AML-193 (cell line): ENCODE results near the gene INPP5D.
"Not testable (repeated sequence)": the region's sequence is repeated elsewhere in the genome, so short reads cannot be mapped to it uniquely, and the experiment has no call there.

Experiments
- DNase-seq, 2 experiments: peaks; one replicate each; lab custom pipeline; 2025; lab: John Stamatoyannopoulos, UW

The INPP5D gene

DNA sequence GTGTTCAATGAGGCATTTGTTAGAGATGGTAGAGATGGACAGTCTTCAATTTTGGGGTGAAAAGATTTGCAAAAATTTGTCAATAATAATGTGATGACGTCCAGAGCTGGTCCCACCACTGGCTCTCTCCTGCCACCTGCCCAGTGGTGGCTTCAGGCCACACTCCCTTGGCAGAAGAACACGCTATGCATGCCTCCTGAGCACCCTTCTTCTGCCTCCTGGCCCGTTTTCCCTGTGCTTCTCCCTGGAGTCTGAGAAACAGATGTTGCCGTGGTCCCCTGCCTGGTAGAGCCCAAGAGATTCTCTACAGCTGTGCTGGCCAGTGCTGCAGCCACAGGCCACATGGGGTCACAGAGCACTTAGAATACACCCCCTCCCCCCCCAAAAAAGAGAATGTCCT lies 33.6 kb downstream of the INPP5D start:
- DNase-seq: no peak

- DNase-seq: no peak
Observed at GRCh38 chr2:233094614-233095013, 34.5 kb downstream of the INPP5D start.

DNA sequence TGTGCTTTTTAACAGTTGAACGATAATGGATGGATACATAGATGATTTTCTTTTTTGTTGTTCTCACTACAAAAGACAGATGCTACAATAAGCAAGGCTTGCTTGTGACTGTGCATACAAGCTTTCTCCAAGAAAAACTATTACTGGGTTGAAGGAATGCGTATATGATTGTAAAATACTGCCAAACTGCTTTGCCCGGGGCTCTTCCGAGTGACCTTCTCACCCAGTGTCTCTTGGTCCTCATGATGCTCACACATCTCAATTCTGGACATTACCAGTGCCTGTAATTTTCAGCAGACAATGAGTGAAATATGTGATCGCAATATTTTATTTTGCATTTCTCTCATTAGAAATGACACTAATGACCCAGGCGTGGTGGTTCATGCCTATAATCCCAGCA lies 35.9 kb downstream of the INPP5D start:
- DNase-seq: no peak

DNA sequence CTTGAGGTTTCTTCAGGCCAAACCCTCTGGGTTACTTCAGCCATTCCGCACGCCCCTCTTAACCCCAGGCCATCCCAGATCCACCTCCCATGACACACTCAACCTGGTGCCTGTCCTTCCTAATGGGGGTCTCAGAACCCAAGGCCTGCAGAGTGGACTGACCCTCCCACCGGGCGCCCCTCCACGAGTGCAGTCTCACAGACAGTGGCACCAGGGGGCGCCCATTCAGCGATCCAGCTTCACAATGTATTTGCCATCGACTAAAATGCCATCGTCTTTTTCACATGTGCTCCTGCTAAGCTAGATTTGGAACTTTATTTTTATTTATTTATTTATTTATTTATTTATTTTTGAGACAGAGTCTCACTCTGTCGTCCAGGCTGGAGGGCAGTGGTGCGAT lies 38.5 kb downstream of the INPP5D start:
- no peak for DNase-seq

DNA sequence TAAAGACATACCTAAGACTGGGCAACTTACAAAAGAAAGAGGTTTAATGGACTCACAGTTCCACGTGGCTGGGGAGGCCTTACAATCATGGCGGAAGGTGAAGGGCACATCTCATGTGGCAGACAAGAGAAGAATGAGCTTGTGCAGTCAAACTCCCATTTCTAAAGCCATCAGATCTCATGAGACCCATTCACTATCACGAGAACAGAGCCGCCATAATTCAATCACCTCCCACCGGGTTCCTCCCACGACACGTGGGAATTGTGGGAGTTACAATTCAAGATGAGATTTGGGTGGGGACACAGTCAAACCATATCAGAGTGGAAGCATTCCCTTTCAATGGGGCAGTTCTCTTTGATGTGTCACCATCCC lies 39.7 kb downstream of the INPP5D start:
- not testable (repeated sequence) for DNase-seq

DNA sequence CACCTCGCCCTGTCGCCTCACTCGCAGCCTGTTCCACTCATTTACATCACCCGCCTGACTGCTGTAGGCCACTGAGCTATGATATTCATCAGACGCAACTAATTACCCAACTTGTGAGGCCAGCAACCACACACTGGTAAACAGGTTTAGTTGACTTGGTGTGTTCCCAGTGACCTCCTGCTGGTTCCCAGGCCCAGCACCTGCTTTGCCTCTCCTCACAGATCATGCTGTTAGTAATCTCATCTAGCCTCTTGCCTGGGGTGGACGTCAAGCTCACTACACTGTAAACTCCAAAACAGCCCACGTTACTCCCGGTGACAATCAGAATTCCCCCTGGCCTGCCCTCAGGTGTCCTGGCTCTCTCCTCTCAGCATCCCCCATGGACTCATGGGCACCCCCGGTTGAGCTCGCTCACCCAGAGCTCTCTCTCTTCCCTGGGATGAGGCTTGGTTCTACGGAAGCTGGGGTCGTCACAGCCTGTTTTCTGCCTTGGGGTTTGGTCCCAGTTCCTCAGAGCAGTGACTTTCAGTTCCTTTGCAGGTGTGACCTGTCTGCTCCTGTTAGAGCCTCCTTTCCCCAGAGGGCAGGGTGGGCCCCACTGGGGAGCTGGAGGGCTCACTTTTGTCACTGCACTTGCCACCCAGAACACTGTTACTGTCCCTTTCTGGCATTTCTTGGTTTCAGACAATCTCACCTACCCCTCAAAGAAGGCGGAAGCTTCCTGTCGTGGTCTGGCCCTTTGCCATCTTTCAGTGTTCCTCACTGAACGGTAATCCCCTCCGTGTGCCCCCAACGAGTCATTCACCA lies 40.3 kb downstream of the INPP5D start:
- no peak for DNase-seq

GRCh38 chr2:233101141-233101540 lies 41.0 kb downstream of the INPP5D start:
- no peak for DNase-seq

DNA sequence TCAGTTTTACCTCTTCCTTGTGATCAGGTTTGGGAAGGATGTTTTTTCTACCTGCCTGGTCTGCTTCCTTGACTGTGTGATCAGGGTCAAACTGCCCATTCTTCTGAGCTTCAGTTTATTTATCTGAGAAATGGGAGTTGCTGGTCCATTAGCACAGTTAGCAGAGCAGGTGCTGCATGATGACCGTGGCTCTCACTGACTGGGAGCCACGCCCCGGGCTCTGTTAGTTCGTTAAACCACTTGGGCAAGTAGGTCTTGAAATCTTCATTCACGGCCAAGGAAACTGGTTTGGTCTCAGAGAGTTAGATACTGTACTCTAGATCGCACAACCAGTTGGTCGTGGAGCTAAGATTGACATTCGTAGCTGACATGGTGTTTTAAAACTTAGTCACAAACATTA lies 41.7 kb downstream of the INPP5D start:
- no peak for DNase-seq

DNA sequence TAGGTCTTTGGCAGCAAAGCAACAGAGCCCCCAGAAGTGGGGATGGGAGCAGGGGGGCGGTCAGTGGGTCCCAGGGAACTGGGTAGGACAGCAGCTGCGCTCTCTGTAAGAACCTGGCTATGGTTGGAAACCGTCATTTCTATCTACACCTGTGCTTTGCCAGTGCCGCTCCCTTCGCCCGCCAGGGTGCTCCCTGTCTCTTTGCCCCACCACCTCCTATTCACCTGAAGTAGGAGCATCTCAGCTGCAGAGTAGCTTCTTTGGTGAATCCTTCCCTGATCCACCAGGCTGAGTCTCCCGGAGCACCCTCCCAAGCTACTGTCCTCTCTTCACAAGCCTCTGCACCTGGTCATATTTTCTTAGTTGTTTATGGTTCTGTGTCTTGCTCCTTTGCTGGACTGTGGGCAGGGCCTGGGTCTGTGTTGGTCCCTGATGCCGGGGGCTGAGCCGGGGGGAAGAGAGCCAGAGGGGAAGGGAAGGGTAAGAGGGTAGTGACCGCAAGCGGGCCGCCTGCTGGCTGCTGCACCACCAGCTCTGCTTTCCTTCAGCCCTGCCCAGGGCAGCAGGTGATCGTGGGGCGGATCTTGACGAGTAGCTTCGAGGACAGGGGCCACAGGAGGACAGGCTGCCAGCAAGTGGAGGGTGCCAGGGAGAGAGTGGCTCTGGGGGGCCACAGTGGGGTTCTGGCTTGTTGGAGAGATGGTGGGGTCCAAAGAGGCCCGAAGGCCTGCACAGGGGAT lies 45.2 kb downstream of the INPP5D start:
- no peak for DNase-seq

DNA sequence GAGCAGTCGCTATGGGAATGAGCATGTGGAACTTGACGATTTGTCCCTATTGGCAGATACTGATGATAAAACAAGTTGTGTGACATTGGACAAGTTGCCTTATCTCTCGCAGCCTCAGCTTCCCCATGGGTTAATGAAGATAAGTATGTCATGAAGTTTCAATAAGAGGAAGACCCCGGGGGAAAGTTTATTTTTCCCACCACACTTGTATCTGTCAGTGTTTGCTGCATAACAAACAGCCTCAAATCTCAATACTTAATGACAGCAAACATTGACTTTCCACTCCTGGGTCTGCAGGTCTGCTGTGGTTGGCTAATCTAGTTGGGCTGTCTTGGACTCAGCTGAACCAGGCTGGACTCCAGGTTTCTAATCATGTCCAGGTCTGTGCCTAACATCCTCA lies 45.8 kb downstream of the INPP5D start:
- DNase-seq: no peak

GRCh38 chr2:233107011-233107410 lies 46.9 kb downstream of the INPP5D start:
- no peak for DNase-seq

DNA sequence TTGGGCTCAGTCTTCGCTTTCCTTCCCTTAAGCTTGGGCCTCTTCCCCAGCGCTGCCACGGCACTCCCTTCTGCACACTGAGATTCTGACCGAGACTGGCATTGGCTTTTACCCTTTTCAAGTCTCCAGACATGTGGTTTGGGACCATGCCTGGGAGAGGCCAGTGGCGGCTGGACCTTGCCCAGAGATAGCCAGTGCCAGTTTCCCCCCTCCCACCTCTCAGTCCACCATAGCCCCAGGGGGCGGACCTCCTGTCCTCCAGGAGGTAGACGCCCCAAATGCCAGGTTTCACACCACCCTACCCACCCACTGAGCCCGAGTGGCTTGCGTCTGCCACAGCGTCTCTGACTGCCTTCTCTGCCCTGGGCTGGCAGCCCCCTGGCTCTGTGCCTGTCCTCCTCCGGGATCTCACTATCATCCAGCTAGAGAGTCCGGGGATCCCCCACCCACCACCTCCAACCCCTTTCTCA lies 47.7 kb downstream of the INPP5D start:
- no peak for DNase-seq

- DNase-seq: no peak
Observed at GRCh38 chr2:233108611-233109490, 48.7 kb downstream of the INPP5D start.

GRCh38 chr2:233111427-233111826 lies 51.3 kb downstream of the INPP5D start:
- no peak for DNase-seq

- DNase-seq: no peak
Observed at GRCh38 chr2:233112329-233112728, 52.2 kb downstream of the INPP5D start.

- no peak for DNase-seq
Observed at GRCh38 chr2:233112776-233113452, 52.8 kb downstream of the INPP5D start.

- DNase-seq: no peak
Observed at GRCh38 chr2:233114421-233114861, 54.3 kb downstream of the INPP5D start.

GRCh38 chr2:233115121-233115520 lies 55.0 kb downstream of the INPP5D start:
- no peak for DNase-seq

GRCh38 chr2:233115741-233116140 lies 55.6 kb downstream of the INPP5D start:
- DNase-seq: no peak

DNA sequence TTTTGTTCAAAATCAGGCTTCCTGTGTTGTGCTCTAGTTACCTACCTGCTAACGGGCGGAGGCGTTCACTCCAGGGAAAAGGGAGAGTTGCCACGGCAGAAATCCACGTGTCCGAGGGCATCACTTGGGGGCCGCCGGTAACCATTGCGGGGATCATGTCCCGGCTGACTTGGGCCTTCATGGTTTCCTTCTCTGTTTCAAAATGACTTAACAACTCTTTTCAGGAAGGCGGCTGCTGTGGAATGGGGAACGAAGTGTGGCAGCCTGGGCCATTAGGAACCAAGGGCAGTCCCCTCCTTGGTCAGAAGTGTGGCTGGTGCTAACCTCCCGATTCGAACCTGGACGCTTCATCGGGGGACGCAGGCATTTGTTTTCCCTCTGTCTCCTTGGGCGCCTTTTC lies 56.8 kb downstream of the INPP5D start:
- DNase-seq: no peak

DNA sequence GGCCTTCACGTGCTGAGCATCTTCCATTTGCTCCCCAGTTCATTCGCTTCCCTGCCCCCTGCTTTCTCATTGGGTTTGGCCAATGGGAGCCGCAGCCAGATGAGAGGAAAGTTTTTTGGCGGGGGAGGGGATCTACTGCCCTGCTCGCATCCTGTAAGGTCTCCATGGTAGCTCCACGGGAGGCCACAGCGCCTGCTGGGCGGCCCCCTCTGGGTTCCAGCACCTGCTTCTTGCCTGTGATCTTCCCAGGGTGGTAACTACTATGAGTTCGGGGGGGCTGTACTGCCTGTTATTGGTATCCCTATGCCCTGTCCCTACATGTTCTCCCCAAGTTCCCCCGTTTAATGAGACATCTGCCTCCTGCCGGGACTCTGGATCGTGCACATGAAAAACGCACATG lies 57.2 kb downstream of the INPP5D start:
- no peak for DNase-seq
